OCI-LY3 (cell line): Measurements from ENCODE around the gene CENPS.

Source experiments
- CTCF ChIP-seq: fragments of 200-600, 300-600 bp; sonication (generic); IDR thresholded peaks from 2 replicates; pipeline ENCODE4 v1.5.1; 2014; ENCODE audit warnings: antibody characterized with exemption, low read length, low read depth
- EZH2phosphoT487 ChIP-seq: fragments of 200-600 bp; shearing (Covaris generic); IDR thresholded peaks from 2 replicates; pipeline ENCODE4 v1.6.1; 2018; ENCODE audit warnings: antibody characterized with exemption, mixed run types, low read depth

GRCh38 chr1:10440794-10441193 lies 10.6 kb downstream of the CENPS start:
- no peak for TF ChIP-seq CTCF
- TF ChIP-seq EZH2phosphoT487, result no peak
